Adrenal gland (tissue), 5 donors: Measurements from ENCODE around the gene KANSL1L.

ENCODE experiments used
- POLR2A ChIP-seq, 2 donors: fragments of 450-650 bp; IDR thresholded peaks; one replicate each; pipeline ENCODE4 v1.6.1; 2017; ENCODE audit warnings: antibody characterized with exemption in 2 of 2, mild to moderate bottlenecking in 2 of 2, moderate library complexity in 1 of 2
- TF ChIP-seq, protein P1 (sequence below), 6 experiments: fragments of 450-650 bp in 4 of 6; fragments of 200-600 bp in 2 of 6; sonication (generic) in 1 of 6; IDR thresholded peaks; 1 replicate in 5 of 6; 2 replicates in 1 of 6; pipeline versions ENCODE4 v1.5.1 to v1.8.0; 2016 to 2021; ENCODE audit warnings: antibody characterized with exemption in 6 of 6, mild to moderate bottlenecking in 2 of 6, moderate library complexity in 1 of 6
- donor health status: DM: no; HTN: no; CAD: no.

DNA sequence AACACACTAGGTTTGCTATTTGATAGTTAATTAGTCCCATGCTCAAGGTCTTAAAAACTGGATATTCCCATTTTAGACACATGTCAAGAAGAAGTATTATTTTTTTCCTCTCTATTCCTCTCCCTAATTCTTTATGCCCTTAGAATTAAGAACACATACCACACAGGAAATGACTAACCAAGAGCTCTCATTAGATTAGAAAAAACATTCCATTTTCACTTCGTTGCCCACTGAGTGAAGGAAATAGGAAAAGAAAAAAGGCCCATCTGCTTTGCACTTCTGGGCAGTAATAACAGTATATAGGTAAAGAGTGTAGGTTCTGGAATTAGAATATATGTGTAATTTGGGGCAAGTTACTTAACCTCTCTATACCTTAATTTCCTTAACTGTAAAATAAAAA, 27.1 kb upstream of the KANSL1L start:
- TF ChIP-seq, protein P1, sequence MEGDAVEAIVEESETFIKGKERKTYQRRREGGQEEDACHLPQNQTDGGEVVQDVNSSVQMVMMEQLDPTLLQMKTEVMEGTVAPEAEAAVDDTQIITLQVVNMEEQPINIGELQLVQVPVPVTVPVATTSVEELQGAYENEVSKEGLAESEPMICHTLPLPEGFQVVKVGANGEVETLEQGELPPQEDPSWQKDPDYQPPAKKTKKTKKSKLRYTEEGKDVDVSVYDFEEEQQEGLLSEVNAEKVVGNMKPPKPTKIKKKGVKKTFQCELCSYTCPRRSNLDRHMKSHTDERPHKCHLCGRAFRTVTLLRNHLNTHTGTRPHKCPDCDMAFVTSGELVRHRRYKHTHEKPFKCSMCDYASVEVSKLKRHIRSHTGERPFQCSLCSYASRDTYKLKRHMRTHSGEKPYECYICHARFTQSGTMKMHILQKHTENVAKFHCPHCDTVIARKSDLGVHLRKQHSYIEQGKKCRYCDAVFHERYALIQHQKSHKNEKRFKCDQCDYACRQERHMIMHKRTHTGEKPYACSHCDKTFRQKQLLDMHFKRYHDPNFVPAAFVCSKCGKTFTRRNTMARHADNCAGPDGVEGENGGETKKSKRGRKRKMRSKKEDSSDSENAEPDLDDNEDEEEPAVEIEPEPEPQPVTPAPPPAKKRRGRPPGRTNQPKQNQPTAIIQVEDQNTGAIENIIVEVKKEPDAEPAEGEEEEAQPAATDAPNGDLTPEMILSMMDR (IDR thresholded peaks at IDR 0.05) = no peak
- TF ChIP-seq POLR2A (IDR thresholded peaks at IDR 0.05) = no peak
